ENCODE measurements around the gene PTPRS.

- no peak for TF ChIP-seq CTCF (IDR thresholded peaks at IDR 0.05; ENCODE audit: low read depth, low read length)
- TF ChIP-seq EZH2phosphoT487 (IDR thresholded peaks at IDR 0.05; ENCODE audit: low read depth) = no peak
Measured at GRCh38 chr19:5296457-5297271, 43.9 kb downstream of the PTPRS start.
